MM.1S (cell line): ENCODE data around the gene CREB3L1.

Experiments used
- DNase-seq: peaks from one replicate; pipeline ENCODE4 v3.0.0-alpha.2; 2015
- H2AFZ ChIP-seq: fragments of 300-600 bp; sonication (generic); 2 replicates; pipeline ENCODE4 v1.6.0; 2016; ENCODE audit warnings: antibody characterized with exemption, low read length
- H3F3A ChIP-seq: fragments of 300-600 bp; sonication (generic); 2 replicates; pipeline ENCODE4 v1.6.1; 2016; ENCODE audit warnings: mild to moderate bottlenecking, antibody characterized with exemption, low read length, moderate library complexity, mixed read lengths; ENCODE audit not compliant: insufficient read depth
- H3K27ac ChIP-seq: fragments of 300-600 bp; sonication (generic); 2 replicates; pipeline ENCODE4 v1.5.1; 2016; ENCODE audit warnings: mild to moderate bottlenecking, low read length
- H3K27me3 ChIP-seq: fragments of 300-600 bp; sonication (generic); replicated peaks from 2 replicates; pipeline ENCODE4 v1.6.0; 2016; ENCODE audit warnings: low read length; ENCODE audit not compliant: insufficient read depth
- H3K36me3 ChIP-seq: fragments of 300-600 bp; sonication (generic); replicated peaks from 2 replicates; pipeline ENCODE4 v1.6.1; 2016; ENCODE audit warnings: mild to moderate bottlenecking, low read length, mixed read lengths; ENCODE audit not compliant: insufficient read depth
- H3K4me1 ChIP-seq: fragments of 300-600 bp; sonication (generic); 2 replicates; pipeline ENCODE4 v1.6.1; 2016; ENCODE audit warnings: low read length, mixed read lengths
- H3K4me2 ChIP-seq: fragments of 300-600 bp; sonication (generic); 2 replicates; pipeline ENCODE4 v1.6.0; 2016; ENCODE audit warnings: low read depth, low read length
- H3K4me3 ChIP-seq: fragments of 300-600 bp; sonication (generic); 2 replicates; pipeline ENCODE4 v1.5.1; 2016; ENCODE audit warnings: low read length, mixed read lengths
- H3K79me2 ChIP-seq: fragments of 300-600 bp; sonication (generic); 2 replicates; pipeline ENCODE4 v1.6.1; 2016; ENCODE audit warnings: mixed run types, low read length, mixed read lengths
- H3K9ac ChIP-seq: fragments of 300-600 bp; sonication (generic); 2 replicates; pipeline ENCODE4 v1.6.1; 2016; ENCODE audit warnings: low read length, mixed read lengths
- H3K9me2 ChIP-seq: fragments of 300-600 bp; sonication (generic); replicated peaks from 2 replicates; pipeline ENCODE4 v1.6.1; 2016; ENCODE audit warnings: mild to moderate bottlenecking, low read length, mixed read lengths; ENCODE audit not compliant: insufficient read depth
- H3K9me3 ChIP-seq: fragments of 300-600 bp; sonication (generic); replicated peaks from 2 replicates; pipeline ENCODE4 v1.6.1; 2016; ENCODE audit warnings: mild to moderate bottlenecking, low read length, mixed read lengths; ENCODE audit not compliant: insufficient read depth
- H4K20me1 ChIP-seq: fragments of 300-600 bp; sonication (generic); 2 replicates; pipeline ENCODE4 v1.6.1; 2016; ENCODE audit warnings: mild to moderate bottlenecking, low read length, moderate library complexity, mixed read lengths; ENCODE audit not compliant: insufficient read depth
- EZH2 ChIP-seq: fragments of 300-600 bp; sonication (generic); optimal IDR thresholded peaks from 2 replicates; pipeline ENCODE3; 2017; ENCODE audit warnings: low read depth, mild to moderate bottlenecking, antibody characterized with exemption, low read length, mixed read lengths
- EZH2phosphoT487 ChIP-seq: fragments of 300-600 bp; sonication (generic); IDR thresholded peaks from 2 replicates; pipeline ENCODE4 v1.6.1; 2018; ENCODE audit warnings: antibody characterized with exemption, low read length
- TF ChIP-seq, protein P1 (sequence below): fragments of 300-600 bp; sonication (generic); IDR thresholded peaks from 2 replicates; pipeline ENCODE4 v1.5.1; 2016; ENCODE audit warnings: antibody characterized with exemption, low read length, mixed read lengths

The CREB3L1 gene

GRCh38 chr11:46247659-46248058, 29.8 kb upstream of the CREB3L1 start:
- no peak overlapping the region for H3K4me2 ChIP-seq
- peak; percentile 33 for DNase-seq
- H3K27me3 ChIP-seq: no peaks in the 10 kb centered on the region
- no peaks in the 10 kb centered on the region for H3K4me1 ChIP-seq
- TF ChIP-seq, protein P1, sequence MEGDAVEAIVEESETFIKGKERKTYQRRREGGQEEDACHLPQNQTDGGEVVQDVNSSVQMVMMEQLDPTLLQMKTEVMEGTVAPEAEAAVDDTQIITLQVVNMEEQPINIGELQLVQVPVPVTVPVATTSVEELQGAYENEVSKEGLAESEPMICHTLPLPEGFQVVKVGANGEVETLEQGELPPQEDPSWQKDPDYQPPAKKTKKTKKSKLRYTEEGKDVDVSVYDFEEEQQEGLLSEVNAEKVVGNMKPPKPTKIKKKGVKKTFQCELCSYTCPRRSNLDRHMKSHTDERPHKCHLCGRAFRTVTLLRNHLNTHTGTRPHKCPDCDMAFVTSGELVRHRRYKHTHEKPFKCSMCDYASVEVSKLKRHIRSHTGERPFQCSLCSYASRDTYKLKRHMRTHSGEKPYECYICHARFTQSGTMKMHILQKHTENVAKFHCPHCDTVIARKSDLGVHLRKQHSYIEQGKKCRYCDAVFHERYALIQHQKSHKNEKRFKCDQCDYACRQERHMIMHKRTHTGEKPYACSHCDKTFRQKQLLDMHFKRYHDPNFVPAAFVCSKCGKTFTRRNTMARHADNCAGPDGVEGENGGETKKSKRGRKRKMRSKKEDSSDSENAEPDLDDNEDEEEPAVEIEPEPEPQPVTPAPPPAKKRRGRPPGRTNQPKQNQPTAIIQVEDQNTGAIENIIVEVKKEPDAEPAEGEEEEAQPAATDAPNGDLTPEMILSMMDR: peak; percentile 50
- TF ChIP-seq EZH2 (no peak), EZH2phosphoT487 (no peak)
- no peaks in the 10 kb centered on the region for H4K20me1 ChIP-seq
- no peaks in the 10 kb centered on the region for H3K9me2 ChIP-seq
- no peak overlapping the region for H3K27ac ChIP-seq
- H3K36me3 ChIP-seq: no peaks in the 10 kb centered on the region
- H3K79me2 ChIP-seq: no peaks in the 10 kb centered on the region
- no peak overlapping the region for H3K9ac ChIP-seq
- no peak overlapping the region for H3K4me3 ChIP-seq
- no peaks in the 10 kb centered on the region for H3K9me3 ChIP-seq
- no peak overlapping the region for H2AFZ ChIP-seq
- H3F3A ChIP-seq: no peaks in the 10 kb centered on the region

DNA sequence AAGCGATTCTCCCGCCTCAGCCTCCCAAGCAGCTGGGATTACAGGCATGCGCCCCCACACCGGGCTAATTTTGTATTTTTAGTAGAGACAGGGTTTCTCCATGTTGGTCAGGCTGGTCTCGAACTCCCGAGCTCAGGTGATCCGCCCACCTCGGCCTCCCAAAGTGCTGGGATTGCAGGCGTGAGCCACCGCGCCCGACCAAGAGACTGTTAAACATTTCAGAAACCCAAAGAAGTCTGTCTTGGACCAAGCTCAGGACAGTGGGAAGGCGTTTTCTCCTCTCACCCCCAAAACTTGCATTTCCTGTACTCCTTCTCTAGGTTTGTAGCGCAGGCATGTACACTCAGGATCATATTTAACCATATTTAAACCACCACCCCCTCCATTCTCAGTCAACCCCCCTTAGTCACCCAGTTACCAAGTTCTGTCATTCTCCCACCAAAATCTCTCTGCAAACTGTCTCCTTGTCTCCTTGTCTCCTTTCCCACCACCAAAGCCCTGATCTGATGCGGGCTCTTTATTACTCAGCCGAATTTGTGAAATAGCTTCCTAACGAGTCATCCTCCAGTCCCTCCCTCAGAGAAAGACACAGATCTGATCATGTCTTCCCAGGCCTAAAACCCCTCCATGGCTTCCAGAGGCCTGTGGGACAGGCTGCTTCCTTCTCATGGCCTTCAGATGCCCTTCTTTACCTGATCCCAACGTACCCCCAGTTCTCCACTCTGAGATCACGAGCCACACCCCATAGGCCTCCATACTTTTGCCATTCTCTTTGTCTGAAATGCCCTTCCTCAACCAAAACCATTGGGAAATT, 29.0 kb upstream of the CREB3L1 start:
- Histone ChIP-seq H3K27ac (no peak overlapping the region), H3K4me1 (no peaks in the 10 kb centered on the region), H3K36me3 (no peaks in the 10 kb centered on the region), H3K9ac (no peak overlapping the region), H3K4me2 (no peak overlapping the region), H3K9me2 (no peaks in the 10 kb centered on the region), H4K20me1 (no peaks in the 10 kb centered on the region), H3K4me3 (no peak overlapping the region), H2AFZ (no peak overlapping the region), H3K9me3 (no peaks in the 10 kb centered on the region), H3F3A (no peaks in the 10 kb centered on the region), H3K27me3 (no peaks in the 10 kb centered on the region), H3K79me2 (no peaks in the 10 kb centered on the region)
- TF ChIP-seq EZH2 (no peak), EZH2phosphoT487 (no peak)
- TF ChIP-seq, protein P1: no peak
- no peak for DNase-seq

- Histone ChIP-seq H4K20me1 (no peaks in the 10 kb centered on the region), H2AFZ (no peak overlapping the region), H3K4me1 (no peaks in the 10 kb centered on the region), H3F3A (no peaks in the 10 kb centered on the region), H3K9me2 (no peaks in the 10 kb centered on the region), H3K4me3 (no peak overlapping the region), H3K9ac (no peak overlapping the region), H3K79me2 (no peaks in the 10 kb centered on the region), H3K27ac (no peak overlapping the region), H3K36me3 (no peaks in the 10 kb centered on the region), H3K9me3 (no peaks in the 10 kb centered on the region), H3K4me2 (no peak overlapping the region), H3K27me3 (no peaks in the 10 kb centered on the region)
- no peak for DNase-seq
- TF ChIP-seq, protein P1: no peak
- TF ChIP-seq EZH2: no peak
- TF ChIP-seq EZH2phosphoT487: no peak
Measured at GRCh38 chr11:46249103-46249937, 28.1 kb upstream of the CREB3L1 start.
